Fibroblast of villous mesenchyme (primary cell): ENCODE results near the gene KCNMA1. TPM values are rescaled to one million over a fixed set of nuclear protein-coding genes. Genes with fewer than 3 reads are reported as not detected.

Source experiments
- DNase-seq: peaks from one replicate; pipeline ENCODE4 v3.0.0-alpha.2; 2010; ENCODE audit warnings: low read depth
- H3K4me3 ChIP-seq: 2 replicates; pipeline ENCODE4 v1.5.1; 2011; ENCODE audit warnings: low read depth, mild to moderate bottlenecking, low read length
- total RNA-seq: library from RNA; depleted of rRNA; stranded (reverse); fragments of >200 nt; gene quantifications from 2 replicates; pipeline ENCODE4 v1.2.3, GENCODE V29; 2012
- TF ChIP-seq, protein P1 (sequence below): IDR thresholded peaks from 2 replicates; pipeline ENCODE4 v1.5.1; 2012; ENCODE audit warnings: low read depth, mild to moderate bottlenecking, low read length; ENCODE audit not compliant: insufficient read depth

Gene KCNMA1
- total RNA-seq, 1 donor: 36.7 TPM

DNA sequence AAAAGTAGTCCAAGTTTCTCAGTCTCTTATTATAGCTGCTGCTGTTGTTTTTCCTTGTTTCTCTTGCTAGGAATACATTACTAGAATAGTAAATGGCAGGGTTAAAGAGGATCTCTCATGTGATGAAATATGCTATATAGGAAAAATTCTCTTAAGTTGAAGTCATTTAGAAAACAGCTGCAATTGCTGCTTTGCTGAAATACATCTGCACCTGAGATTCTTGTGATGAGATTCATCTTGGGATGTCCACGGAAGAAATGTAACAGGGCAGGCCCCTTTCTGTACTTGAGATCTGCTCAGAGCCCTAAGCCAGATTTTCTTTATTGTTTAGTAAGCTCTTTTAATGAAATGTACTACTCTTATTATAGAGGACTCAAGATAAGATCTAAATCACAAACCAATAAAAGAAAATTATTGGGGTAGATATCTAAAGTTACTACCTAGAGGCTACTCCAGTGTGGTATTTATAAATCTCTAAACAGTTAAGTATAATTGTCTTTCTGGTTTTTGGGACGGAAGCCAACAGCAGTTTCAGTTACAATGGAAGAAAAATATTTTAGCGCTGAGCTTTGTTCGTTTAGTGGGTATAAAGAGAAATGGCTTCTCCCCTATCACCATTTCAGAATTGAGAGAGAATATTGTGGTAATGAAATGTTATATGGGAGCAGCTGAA, 701.5 kb downstream of the KCNMA1 start:
- no peak overlapping the region for H3K4me3 ChIP-seq
- TF ChIP-seq, protein P1, sequence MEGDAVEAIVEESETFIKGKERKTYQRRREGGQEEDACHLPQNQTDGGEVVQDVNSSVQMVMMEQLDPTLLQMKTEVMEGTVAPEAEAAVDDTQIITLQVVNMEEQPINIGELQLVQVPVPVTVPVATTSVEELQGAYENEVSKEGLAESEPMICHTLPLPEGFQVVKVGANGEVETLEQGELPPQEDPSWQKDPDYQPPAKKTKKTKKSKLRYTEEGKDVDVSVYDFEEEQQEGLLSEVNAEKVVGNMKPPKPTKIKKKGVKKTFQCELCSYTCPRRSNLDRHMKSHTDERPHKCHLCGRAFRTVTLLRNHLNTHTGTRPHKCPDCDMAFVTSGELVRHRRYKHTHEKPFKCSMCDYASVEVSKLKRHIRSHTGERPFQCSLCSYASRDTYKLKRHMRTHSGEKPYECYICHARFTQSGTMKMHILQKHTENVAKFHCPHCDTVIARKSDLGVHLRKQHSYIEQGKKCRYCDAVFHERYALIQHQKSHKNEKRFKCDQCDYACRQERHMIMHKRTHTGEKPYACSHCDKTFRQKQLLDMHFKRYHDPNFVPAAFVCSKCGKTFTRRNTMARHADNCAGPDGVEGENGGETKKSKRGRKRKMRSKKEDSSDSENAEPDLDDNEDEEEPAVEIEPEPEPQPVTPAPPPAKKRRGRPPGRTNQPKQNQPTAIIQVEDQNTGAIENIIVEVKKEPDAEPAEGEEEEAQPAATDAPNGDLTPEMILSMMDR: no peak
- DNase-seq: no peak

DNA sequence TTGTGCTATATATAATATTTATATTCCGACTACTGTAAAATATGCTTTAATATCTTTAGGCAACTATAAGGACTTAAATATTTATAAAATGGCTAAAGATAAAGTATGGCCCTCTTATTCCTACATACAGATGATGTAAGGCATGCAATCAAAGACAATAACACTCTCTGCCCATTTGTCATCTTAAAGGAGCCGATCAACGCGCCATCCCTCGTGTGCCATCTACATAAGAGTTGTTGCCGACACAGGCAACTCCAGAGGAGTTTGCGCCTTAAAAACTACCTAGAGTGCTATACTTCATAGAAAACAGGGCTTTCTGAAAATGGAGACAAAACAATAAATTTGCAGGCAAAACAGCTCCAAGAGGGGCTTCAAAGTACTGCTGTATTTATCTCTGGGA, 709.0 kb downstream of the KCNMA1 start:
- DNase-seq: no peak
- TF ChIP-seq, protein P1: no peak
- no peak overlapping the region for H3K4me3 ChIP-seq

DNA sequence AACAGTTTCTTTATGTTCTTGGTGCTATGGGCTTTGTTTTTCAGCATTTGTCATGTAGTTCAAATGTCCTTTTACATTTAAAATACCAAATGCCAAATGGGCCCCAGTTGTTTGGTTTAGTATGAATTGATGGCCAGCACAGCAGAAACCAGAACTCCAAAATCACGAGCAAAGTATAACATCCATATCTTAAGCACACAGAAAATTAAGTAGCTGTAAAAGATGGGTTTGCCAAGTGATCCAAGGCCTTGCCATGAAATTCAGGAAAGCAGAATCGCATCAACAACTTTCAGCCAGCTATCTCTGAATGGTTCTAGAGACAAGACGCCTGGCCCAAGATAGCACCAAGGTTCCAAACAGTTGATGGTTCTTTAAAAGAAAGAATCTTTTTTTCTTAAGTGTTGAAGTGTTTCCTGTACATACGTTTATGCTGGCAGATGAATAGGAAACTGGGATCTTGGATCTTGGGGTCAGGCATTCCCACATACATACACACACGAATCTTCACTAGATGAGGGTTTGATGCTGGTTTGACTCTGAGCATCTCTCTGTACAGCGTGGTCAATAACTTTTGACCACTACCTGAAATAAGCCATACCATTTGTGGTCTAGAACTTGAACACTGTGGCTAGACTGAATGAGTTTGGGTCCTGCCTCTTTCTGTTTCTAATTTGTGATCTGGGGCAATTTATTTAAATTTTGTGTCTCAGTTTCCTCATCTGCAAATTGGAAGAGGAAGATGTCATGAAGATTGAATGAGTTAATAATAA, 711.8 kb downstream of the KCNMA1 start:
- no peak for DNase-seq
- no peak overlapping the region for H3K4me3 ChIP-seq
- TF ChIP-seq, protein P1: no peak

DNA sequence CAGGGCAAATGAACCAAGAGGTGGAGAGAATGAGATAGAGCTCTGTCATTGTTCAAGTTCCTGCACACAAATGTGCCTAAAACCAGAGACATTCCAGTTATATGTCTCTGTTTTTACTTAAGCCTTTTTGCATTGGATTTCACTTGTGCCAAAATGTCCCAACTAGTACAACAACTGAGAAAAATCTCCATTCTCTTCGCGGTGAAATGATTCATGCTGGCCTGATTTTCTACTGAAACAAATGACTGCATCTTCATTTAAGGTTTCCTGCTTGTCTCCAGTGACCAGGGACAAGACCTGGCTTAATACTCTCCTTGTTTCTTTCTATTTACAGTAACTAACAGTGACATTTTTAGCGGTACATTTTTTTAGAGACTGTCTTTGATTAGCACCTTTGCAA, 714.9 kb downstream of the KCNMA1 start:
- DNase-seq: no peak
- TF ChIP-seq, protein P1: no peak
- H3K4me3 ChIP-seq: no peak overlapping the region

DNA sequence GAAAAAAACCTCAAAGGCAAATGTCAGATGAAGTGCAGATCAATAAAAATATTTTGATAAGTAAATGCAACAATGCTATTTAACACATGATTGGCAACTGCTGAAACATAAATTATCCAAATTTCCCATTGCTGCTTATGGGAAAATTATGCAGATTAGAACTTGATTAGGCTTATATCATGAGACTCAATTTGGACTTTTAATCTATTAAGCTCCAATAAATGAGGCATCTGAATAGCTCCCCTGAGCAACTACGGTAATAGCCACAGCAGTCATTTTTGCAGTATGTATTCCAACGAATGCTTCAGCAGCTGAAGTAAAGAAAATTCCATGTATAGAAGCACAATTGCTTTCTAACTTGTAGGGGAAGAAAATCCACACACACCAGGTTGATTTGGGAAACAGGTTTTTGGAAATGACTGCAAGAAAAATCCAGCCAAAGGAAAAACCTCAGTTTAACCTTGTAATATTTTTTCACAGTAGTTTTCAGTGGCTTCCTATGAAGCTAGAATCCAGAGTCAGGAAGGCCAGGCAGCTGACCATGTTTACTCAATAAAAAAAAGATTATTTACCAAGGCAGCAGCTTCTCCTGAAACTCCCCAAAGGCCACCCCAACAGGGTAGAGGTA, 716.1 kb downstream of the KCNMA1 start:
- H3K4me3 ChIP-seq: no peak overlapping the region
- TF ChIP-seq, protein P1: no peak
- no peak for DNase-seq

DNA sequence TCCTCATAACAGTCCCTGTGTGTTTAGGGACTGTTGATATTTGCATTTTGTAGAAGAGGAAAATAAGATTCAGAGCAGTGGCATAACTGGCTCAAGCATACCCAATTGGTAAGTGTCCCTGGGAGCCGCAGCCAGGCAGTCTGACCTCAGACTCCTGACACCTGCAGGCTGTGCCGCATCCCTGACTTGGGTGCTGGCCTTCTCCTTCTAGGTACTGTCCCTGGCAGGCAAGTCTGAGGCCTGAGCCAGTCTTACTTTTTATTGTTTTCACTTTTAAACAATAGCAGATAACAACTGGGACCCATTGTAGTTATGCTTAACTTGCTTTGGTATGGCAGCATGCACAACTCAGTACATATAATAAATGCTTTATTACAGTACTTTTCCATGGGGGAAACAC, 717.0 kb downstream of the KCNMA1 start:
- TF ChIP-seq, protein P1: no peak
- no peak for DNase-seq
- no peak overlapping the region for H3K4me3 ChIP-seq
